Measurements from ENCODE around the gene LOXL3.

DNA sequence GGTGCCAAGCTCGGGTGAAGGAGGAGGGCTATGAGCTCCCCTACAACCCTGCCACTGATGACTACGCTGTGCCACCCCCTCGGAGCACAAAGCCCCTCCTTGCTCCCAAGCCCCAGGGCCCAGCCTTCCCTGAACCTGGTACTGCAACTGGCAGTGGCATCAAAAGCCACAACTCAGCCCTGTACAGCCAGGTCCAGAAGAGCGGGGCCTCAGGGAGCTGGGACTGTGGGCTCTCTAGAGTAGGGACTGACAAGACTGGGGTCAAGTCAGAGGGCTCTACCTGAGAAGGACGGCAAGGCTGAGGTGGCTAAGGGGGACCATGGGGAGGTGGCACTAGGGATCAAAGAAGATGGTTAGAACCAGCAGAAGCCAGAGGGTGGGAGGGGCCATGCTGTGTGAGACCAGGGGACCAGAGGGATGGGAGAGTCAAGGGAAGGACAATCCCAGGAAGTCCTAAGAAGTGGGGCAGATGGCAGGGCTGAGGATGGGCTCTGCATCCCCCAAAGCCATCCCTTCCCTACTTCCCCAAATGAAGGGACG, 3.2 kb upstream of the LOXL3 start:
- TF ChIP-seq, protein P1, sequence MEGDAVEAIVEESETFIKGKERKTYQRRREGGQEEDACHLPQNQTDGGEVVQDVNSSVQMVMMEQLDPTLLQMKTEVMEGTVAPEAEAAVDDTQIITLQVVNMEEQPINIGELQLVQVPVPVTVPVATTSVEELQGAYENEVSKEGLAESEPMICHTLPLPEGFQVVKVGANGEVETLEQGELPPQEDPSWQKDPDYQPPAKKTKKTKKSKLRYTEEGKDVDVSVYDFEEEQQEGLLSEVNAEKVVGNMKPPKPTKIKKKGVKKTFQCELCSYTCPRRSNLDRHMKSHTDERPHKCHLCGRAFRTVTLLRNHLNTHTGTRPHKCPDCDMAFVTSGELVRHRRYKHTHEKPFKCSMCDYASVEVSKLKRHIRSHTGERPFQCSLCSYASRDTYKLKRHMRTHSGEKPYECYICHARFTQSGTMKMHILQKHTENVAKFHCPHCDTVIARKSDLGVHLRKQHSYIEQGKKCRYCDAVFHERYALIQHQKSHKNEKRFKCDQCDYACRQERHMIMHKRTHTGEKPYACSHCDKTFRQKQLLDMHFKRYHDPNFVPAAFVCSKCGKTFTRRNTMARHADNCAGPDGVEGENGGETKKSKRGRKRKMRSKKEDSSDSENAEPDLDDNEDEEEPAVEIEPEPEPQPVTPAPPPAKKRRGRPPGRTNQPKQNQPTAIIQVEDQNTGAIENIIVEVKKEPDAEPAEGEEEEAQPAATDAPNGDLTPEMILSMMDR (IDR thresholded peaks at IDR 0.05; ENCODE audit: insufficient read depth, low read length, poor library complexity, severe bottlenecking): no peak
- no peak for TF ChIP-seq EZH2phosphoT487 (conservative IDR thresholded peaks at IDR 0.05; ENCODE audit: low read length)
